Measurements from ENCODE around the gene EXOC6. TPM values are rescaled to one million over a fixed set of nuclear protein-coding genes. Genes with fewer than 3 reads are reported as not detected.

The EXOC6 gene
- total RNA-seq, 1 donor from 2014 or later, result 17.2 TPM

DNA sequence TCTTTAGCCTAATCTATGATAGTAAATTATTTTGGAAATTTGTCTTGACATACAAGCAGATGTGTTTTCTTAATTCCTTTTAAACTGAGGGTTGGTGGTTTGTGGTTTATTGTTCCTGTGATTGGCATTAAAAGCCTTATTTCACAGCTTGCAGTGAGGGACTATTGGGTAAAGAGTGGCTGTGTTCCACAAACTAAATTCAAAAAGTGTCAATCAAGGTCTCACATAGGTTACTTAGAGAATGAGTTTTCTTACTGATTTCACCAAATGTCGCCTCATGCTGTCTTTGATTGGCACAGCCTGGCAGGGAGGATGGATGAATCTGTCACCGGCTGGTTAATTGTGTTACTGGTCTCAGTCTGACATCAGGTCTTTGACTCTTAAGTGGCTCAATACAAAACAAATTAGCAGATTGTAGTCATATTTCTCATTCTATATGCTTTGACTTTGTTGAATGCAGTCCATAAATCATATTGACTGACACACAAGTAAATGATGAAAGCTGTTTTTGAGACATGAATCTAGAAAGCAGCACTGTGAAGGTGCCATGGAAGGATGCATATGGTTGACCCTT lies 145.5 kb downstream of the EXOC6 start:
- TF ChIP-seq, protein P1, sequence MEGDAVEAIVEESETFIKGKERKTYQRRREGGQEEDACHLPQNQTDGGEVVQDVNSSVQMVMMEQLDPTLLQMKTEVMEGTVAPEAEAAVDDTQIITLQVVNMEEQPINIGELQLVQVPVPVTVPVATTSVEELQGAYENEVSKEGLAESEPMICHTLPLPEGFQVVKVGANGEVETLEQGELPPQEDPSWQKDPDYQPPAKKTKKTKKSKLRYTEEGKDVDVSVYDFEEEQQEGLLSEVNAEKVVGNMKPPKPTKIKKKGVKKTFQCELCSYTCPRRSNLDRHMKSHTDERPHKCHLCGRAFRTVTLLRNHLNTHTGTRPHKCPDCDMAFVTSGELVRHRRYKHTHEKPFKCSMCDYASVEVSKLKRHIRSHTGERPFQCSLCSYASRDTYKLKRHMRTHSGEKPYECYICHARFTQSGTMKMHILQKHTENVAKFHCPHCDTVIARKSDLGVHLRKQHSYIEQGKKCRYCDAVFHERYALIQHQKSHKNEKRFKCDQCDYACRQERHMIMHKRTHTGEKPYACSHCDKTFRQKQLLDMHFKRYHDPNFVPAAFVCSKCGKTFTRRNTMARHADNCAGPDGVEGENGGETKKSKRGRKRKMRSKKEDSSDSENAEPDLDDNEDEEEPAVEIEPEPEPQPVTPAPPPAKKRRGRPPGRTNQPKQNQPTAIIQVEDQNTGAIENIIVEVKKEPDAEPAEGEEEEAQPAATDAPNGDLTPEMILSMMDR (IDR thresholded peaks at IDR 0.05; ENCODE audit: borderline replicate concordance), result no peak
- intact Hi-C loops (cut with micrococcal nuclease), result no loop called here
- peaks cover 16% of the 10 kb centered on the region for H3K4me1 ChIP-seq
- no peaks in the 10 kb centered on the region for H3K36me3 ChIP-seq
- H3K27ac ChIP-seq (replicated peaks), result no peak overlapping the region
- no peak overlapping the region for H3K4me3 ChIP-seq
- no peaks in the 10 kb centered on the region for H3K9me3 ChIP-seq (replicated peaks)
- no peak for DNase-seq
- H3K27me3 ChIP-seq (ENCODE audit: low read depth), result no peaks in the 10 kb centered on the region

GRCh38 chr10:92995509-92995908 lies 147.2 kb downstream of the EXOC6 start:
- H3K9me3 ChIP-seq (replicated peaks), result no peaks in the 10 kb centered on the region
- H3K27me3 ChIP-seq (ENCODE audit: low read depth), result no peaks in the 10 kb centered on the region
- peaks cover 16% of the 10 kb centered on the region for H3K4me1 ChIP-seq
- H3K36me3 ChIP-seq, result no peaks in the 10 kb centered on the region
- TF ChIP-seq, protein P1 (IDR thresholded peaks at IDR 0.05; ENCODE audit: borderline replicate concordance), result no peak
- H3K4me3 ChIP-seq, result no peak overlapping the region
- DNase-seq, result no peak
- intact Hi-C loops (cut with micrococcal nuclease), result no loop called here
- no peak overlapping the region for H3K27ac ChIP-seq (replicated peaks)

- DNase-seq, result no peak
- no peaks in the 10 kb centered on the region for H3K36me3 ChIP-seq
- H3K27ac ChIP-seq (replicated peaks), result no peak overlapping the region
- H3K9me3 ChIP-seq (replicated peaks), result no peaks in the 10 kb centered on the region
- no peak overlapping the region for H3K4me3 ChIP-seq
- peaks cover 16% of the 10 kb centered on the region for H3K4me1 ChIP-seq
- no peaks in the 10 kb centered on the region for H3K27me3 ChIP-seq (ENCODE audit: low read depth)
- TF ChIP-seq, protein P1 (IDR thresholded peaks at IDR 0.05; ENCODE audit: borderline replicate concordance), result no peak
- intact Hi-C loops (cut with micrococcal nuclease), result no loop called here
Observed at GRCh38 chr10:92997620-92998019, 149.3 kb downstream of the EXOC6 start.

DNA sequence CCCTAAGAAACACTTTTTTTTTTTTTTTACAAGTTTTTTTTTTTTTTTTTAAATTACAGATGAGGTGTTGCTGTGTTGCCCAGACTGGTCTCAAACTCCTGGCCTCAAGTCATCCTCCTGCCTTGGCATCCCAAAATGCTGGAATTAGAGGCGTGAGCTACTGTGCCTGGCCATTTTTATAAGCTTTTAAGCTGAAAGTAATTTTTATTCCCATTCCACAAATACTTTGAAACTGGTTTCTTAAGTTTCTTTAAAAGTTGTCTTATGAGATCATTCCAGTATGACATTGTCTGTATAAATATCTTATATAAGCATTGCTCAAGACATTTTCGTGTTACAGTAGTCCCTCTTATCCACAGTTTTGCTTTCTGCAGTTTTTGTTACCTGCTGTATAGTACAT lies 150.9 kb downstream of the EXOC6 start:
- peaks cover 16% of the 10 kb centered on the region for H3K4me1 ChIP-seq
- TF ChIP-seq, protein P1 (IDR thresholded peaks at IDR 0.05; ENCODE audit: borderline replicate concordance), result no peak
- intact Hi-C loops (cut with micrococcal nuclease), result no loop called here
- DNase-seq, result no peak
- H3K27ac ChIP-seq (replicated peaks), result no peak overlapping the region
- H3K27me3 ChIP-seq (ENCODE audit: low read depth), result no peaks in the 10 kb centered on the region
- no peaks in the 10 kb centered on the region for H3K36me3 ChIP-seq
- H3K9me3 ChIP-seq (replicated peaks), result no peaks in the 10 kb centered on the region
- H3K4me3 ChIP-seq, result no peak overlapping the region

DNA sequence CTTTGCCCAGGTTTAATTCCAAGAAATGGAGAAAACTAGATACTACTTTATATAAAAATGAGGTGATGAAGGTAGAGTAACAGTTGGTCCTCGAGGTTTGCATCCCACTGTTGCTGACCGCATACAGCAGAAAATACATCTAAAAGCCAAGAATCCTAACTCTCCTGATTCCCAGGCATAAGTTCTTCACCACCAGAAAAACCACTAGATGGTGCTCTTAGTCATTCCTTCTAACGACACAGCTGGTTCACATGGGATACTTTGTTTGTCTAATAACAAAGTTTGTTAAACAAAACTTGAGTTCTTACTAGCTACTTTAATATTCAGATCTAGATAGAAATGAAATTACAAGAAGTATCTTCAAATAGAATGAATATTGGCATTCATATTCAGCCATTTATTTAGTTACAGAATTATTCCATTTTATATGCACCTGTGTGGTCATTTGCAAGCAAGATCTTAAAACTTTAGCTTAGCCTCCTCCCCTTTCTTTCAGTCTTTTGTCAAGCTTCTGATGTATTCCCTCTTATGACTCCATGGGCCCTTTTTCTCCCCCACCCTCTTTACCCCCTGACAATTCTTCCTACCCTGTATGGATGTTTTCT lies 158.2 kb downstream of the EXOC6 start:
- H3K4me3 ChIP-seq, result no peak overlapping the region
- H3K36me3 ChIP-seq, result no peaks in the 10 kb centered on the region
- no peaks in the 10 kb centered on the region for H3K9me3 ChIP-seq (replicated peaks)
- no peaks in the 10 kb centered on the region for H3K27me3 ChIP-seq (ENCODE audit: low read depth)
- H3K27ac ChIP-seq (replicated peaks), result no peak overlapping the region
- H3K4me1 ChIP-seq, result no peaks in the 10 kb centered on the region
- TF ChIP-seq, protein P1 (IDR thresholded peaks at IDR 0.05; ENCODE audit: borderline replicate concordance), result peak; percentile 59
- no peak for DNase-seq
- intact Hi-C loops (cut with micrococcal nuclease), result no loop called here

Data from left ventricle myocardium inferior (tissue), 1 donor.